Kidney (tissue), 14 donors: ENCODE measurements around the gene ATF7IP2. TPM values are rescaled to one million over a fixed set of nuclear protein-coding genes. Genes with fewer than 3 reads are reported as not detected.

ENCODE experiments used
- DNase-seq, 5 donors: peaks; one replicate each; pipeline ENCODE4 v3.0.0-alpha.2; 2013 to 2020
- FAIRE-seq: peaks from 2 replicates; lab custom pipeline; 2012; peaks lifted over from hg19 to GRCh38; lab: Jason Lieb, UNC
- H3K27ac ChIP-seq, 2 donors: one replicate each; pipeline ENCODE4 v1.7.0; 2013; ENCODE audit warnings: low read depth in 2 of 2, low read length in 2 of 2, inconsistent platforms in 1 of 2
- H3K27me3 ChIP-seq: one replicate; pipeline ENCODE4 v1.7.1; 2013; ENCODE audit warnings: low read length, inconsistent platforms; ENCODE audit not compliant: control insufficient read depth, insufficient read depth
- H3K36me3 ChIP-seq, 3 donors: one replicate each; pipeline versions ENCODE4 v1.7.0 to v1.7.1; 2013; ENCODE audit warnings: low read length in 3 of 3, control low read depth in 1 of 3, inconsistent platforms in 1 of 3; ENCODE audit not compliant: insufficient read depth in 3 of 3, control insufficient read depth in 2 of 3
- H3K4me1 ChIP-seq, 3 donors: one replicate each; pipeline versions ENCODE4 v1.7.0 to v1.7.1; 2013; ENCODE audit warnings: low read length in 3 of 3, inconsistent platforms in 1 of 3, low read depth in 1 of 3; ENCODE audit not compliant: control insufficient read depth in 2 of 3, insufficient read depth in 2 of 3
- H3K4me3 ChIP-seq, 3 donors: one replicate each; pipeline versions ENCODE4 v1.7.0 to v1.8.1; 2013; ENCODE audit warnings: low read length in 3 of 3, control low read depth in 1 of 3, inconsistent platforms in 1 of 3
- H3K9ac ChIP-seq, 3 donors: one replicate each; pipeline versions ENCODE4 v1.7.0 to v1.7.1; 2013; ENCODE audit warnings: low read length in 3 of 3, control low read depth in 1 of 3, inconsistent platforms in 1 of 3
- H3K9me3 ChIP-seq, 3 donors: one replicate each; pipeline versions ENCODE4 v1.7.0 to v1.7.1; 2013; ENCODE audit warnings: low read length in 3 of 3, control low read depth in 1 of 3, inconsistent platforms in 1 of 3; ENCODE audit not compliant: control insufficient read depth in 2 of 3, insufficient read depth in 1 of 3
- intact Hi-C: fragments of 100-400 bp; cut with DNase I; formaldehyde crosslinking; loops from one replicate; pipeline ENCODE4 v1.11.1; 2022
- polyA plus RNA-seq: library from polyadenylated mRNA; stranded (reverse); fragments of 350-450 nt; fragmentation: Illumina TruSeq; extraction: RNeasy Lipid Tissue Mini Kit (QIAGEN cat#74804); gene quantifications from one replicate; pipeline ENCODE4 v1.2.3, GENCODE V29; 2014; ENCODE audit warnings: low read depth, low replicate concordance; ENCODE audit not compliant: insufficient read depth
- total RNA-seq: library from RNA; stranded (reverse); fragmentation: NEBNext Ultra II Directional; extraction: Animal tissue kit (Norgen Biotek cat#: 25700); gene quantifications from one replicate; pipeline ENCODE4 v1.2.1, GENCODE V29; 2021
- TF ChIP-seq, protein P1 (sequence below): IDR thresholded peaks from 3 replicates; pipeline ENCODE4 v1.5.1; 2012; ENCODE audit warnings: mild to moderate bottlenecking, moderate library complexity, borderline replicate concordance; ENCODE audit not compliant: insufficient read depth; ENCODE audit errors: extremely low read depth
- donor health status: control.
- donor health status: control.
- donor health status: control.
- donor health status: control.
- donor health status: control.
- donor health status: DM: yes; HTN: yes; CAD: no.
- donor health status: Normal renal cell carcinoma (clear cell type).

The ATF7IP2 gene
- total and polyA plus RNA-seq, 2 donors from 2014 or later, result 17.1 to 20.2 TPM

- no peak overlapping the region for H3K4me3 ChIP-seq
- no peaks in the 10 kb centered on the region for H3K9me3 ChIP-seq
- H3K9ac ChIP-seq, result no peak overlapping the region
- intact Hi-C loops, result no loop called here
- DNase-seq, result no peak
- TF ChIP-seq, protein P1, sequence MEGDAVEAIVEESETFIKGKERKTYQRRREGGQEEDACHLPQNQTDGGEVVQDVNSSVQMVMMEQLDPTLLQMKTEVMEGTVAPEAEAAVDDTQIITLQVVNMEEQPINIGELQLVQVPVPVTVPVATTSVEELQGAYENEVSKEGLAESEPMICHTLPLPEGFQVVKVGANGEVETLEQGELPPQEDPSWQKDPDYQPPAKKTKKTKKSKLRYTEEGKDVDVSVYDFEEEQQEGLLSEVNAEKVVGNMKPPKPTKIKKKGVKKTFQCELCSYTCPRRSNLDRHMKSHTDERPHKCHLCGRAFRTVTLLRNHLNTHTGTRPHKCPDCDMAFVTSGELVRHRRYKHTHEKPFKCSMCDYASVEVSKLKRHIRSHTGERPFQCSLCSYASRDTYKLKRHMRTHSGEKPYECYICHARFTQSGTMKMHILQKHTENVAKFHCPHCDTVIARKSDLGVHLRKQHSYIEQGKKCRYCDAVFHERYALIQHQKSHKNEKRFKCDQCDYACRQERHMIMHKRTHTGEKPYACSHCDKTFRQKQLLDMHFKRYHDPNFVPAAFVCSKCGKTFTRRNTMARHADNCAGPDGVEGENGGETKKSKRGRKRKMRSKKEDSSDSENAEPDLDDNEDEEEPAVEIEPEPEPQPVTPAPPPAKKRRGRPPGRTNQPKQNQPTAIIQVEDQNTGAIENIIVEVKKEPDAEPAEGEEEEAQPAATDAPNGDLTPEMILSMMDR, result no peak
- no peak overlapping the region for H3K27ac ChIP-seq
- H3K4me1 ChIP-seq, result peaks cover 0 to 4% (median 0%) of the 10 kb centered on the region in 3 donors
- FAIRE-seq, result no peak
- no peaks in the 10 kb centered on the region for H3K27me3 ChIP-seq
- H3K36me3 ChIP-seq, result peaks cover 0 to 2% (median 0%) of the 10 kb centered on the region in 3 donors
These were observed 5.0 kb downstream of the ATF7IP2 start for GRCh38 chr16:10390867-10391266.

DNA sequence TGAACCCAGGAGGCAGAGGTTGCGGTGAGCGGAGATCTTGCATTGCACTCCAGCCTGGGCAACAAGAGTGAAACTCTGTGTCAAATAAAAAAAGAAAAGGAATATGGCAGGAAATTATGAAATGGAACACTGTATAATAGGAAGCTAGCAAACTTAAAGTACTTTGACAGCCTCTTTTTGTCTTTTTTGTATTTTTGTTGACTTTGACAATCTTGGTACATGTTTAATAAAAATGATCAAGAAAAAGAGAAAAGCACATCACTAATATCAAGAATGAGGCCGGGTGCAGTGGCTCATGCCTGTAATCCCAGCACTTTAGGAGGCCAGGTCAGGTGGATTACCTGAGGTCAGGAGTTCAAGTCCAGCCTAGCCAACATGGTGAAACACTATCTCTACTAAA is 5.5 kb downstream of the ATF7IP2 start:
- peaks cover 0 to 4% (median 0%) of the 10 kb centered on the region in 3 donors for H3K4me1 ChIP-seq
- FAIRE-seq (no peak), DNase-seq (no peak)
- no peak overlapping the region for H3K9ac ChIP-seq
- H3K36me3 ChIP-seq, result peaks cover 0 to 2% (median 0%) of the 10 kb centered on the region in 3 donors
- H3K9me3 ChIP-seq, result no peaks in the 10 kb centered on the region
- H3K27me3 ChIP-seq, result no peaks in the 10 kb centered on the region
- no peak overlapping the region for H3K27ac ChIP-seq
- H3K4me3 ChIP-seq, result no peak overlapping the region
- intact Hi-C loops, result no loop called here
- TF ChIP-seq, protein P1, result no peak

DNA sequence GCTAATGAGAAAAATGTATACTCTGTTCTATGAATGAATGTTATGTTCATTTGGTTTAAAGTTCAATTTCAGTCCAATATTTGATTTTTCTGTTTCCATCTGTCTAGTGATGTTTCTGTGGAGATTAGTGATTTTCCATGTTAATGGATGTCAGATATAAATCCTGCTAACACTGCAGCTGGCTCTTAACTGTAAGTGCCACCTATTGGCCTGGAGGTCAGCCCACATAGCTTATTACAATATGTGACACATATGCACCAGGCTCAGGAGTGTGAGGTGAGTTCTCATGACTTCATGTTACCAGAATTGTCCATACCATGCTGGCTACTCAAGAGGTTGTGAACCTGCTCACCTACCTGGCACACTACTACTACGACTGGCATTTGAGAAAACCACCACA is 17.1 kb downstream of the ATF7IP2 start:
- Histone ChIP-seq H3K4me1 (no peaks in the 10 kb centered on the region), H3K9me3 (peaks cover 0 to 5% (median 0%) of the 10 kb centered on the region in 3 donors), H3K27ac (no peak overlapping the region), H3K27me3 (no peaks in the 10 kb centered on the region), H3K36me3 (peaks cover 0 to 3% (median 0%) of the 10 kb centered on the region in 3 donors), H3K9ac (no peak overlapping the region), H3K4me3 (no peak overlapping the region)
- FAIRE-seq (no peak), DNase-seq (no peak)
- TF ChIP-seq, protein P1, result no peak
- intact Hi-C loops, result no loop called here
